WTC11 (cell line): ENCODE data around the gene MACC1. TPM values are rescaled to one million over a fixed set of nuclear protein-coding genes. Genes with fewer than 3 reads are reported as not detected.

Experiments used
- ATAC-seq: fragments of 200-7000 bp; cut with Tn5 transposase; 2 replicates; pipeline ENCODE4 v1.10.0; 2021; ENCODE audit warnings: mild to moderate bottlenecking, moderate library complexity
- CTCF ChIA-PET: fragments of 300-600 bp; sonication (Branson Sonifier 250); formaldehyde crosslinking; loops from one replicate; lab custom pipeline; 2021; ENCODE audit warnings: antibody characterized with exemption; lab: Charles Lee
- POLR2A ChIA-PET: fragments of 350-600 bp; sonication (Branson Sonifier 250); formaldehyde crosslinking; loops from one replicate; lab custom pipeline; 2021; ENCODE audit warnings: antibody characterized with exemption; lab: Charles Lee
- DNase-seq: peaks from one replicate; pipeline ENCODE4 v3.0.0; 2021; ENCODE audit warnings: low spot score
- H3K27ac Mint-ChIP-seq: 2 replicates; pipeline ENCODE4 v1.8.0; 2021; ENCODE audit warnings: mixed read lengths
- H3K27me3 Mint-ChIP-seq: 2 replicates; pipeline ENCODE4 v1.8.0; 2021; ENCODE audit warnings: low read depth, mild to moderate bottlenecking, moderate library complexity, mixed read lengths
- H3K36me3 Mint-ChIP-seq: 2 replicates; pipeline ENCODE4 v1.8.0; 2021; ENCODE audit warnings: mixed read lengths
- H3K4me1 Mint-ChIP-seq: 2 replicates; pipeline ENCODE4 v1.8.0; 2022; ENCODE audit warnings: mixed read lengths
- H3K4me3 Mint-ChIP-seq: 2 replicates; pipeline ENCODE4 v1.8.0; 2021; ENCODE audit warnings: mild to moderate bottlenecking, moderate library complexity, mixed read lengths
- H3K9me3 Mint-ChIP-seq: 2 replicates; pipeline ENCODE4 v1.8.0; 2021; ENCODE audit warnings: mixed read lengths
- FOXK1 ChIP-seq: sonication (generic); formaldehyde crosslinking; IDR thresholded peaks from 2 replicates; pipeline ENCODE4 v1.8.0; 2022; ENCODE audit warnings: mild to moderate bottlenecking, moderate library complexity, missing genetic modification reagents
- GRHL2 ChIP-seq: fragments of 250-450 bp; sonication (Bioruptor Pico); IDR thresholded peaks from 2 replicates; pipeline ENCODE4 v1.8.0; 2022; ENCODE audit warnings: mild to moderate bottlenecking, moderate library complexity; ENCODE audit not compliant: insufficient replicate concordance, severe bottlenecking
- HMGA2 ChIP-seq: fragments of 250-450 bp; sonication (Bioruptor Pico); IDR thresholded peaks from 2 replicates; pipeline ENCODE4 v1.4.0; 2021; ENCODE audit warnings: mild to moderate bottlenecking, moderate library complexity
- MYBL2 ChIP-seq: sonication (generic); formaldehyde crosslinking; IDR thresholded peaks from 2 replicates; pipeline ENCODE4 v1.8.1; 2023; ENCODE audit warnings: mild to moderate bottlenecking, moderate library complexity, missing genetic modification reagents
- NFYB ChIP-seq: sonication (generic); formaldehyde crosslinking; conservative IDR thresholded peaks from 2 replicates; pipeline ENCODE4 v1.8.0; 2022; ENCODE audit warnings: low read depth, missing genetic modification reagents
- OVOL2 ChIP-seq: fragments of 250-450 bp; sonication (Bioruptor Pico); IDR thresholded peaks from 2 replicates; pipeline ENCODE4 v1.9.0; 2021; ENCODE audit warnings: mild to moderate bottlenecking, borderline replicate concordance
- SP1 ChIP-seq: sonication (generic); formaldehyde crosslinking; conservative IDR thresholded peaks from 2 replicates; pipeline ENCODE4 v1.8.1; 2022; ENCODE audit warnings: missing genetic modification reagents
- ZNF138 ChIP-seq: sonication (generic); formaldehyde crosslinking; conservative IDR thresholded peaks from 2 replicates; pipeline ENCODE4 v1.8.1; 2022; ENCODE audit warnings: mild to moderate bottlenecking, moderate library complexity, missing genetic modification reagents
- ZNF263 ChIP-seq: sonication (generic); formaldehyde crosslinking; IDR thresholded peaks from 2 replicates; pipeline ENCODE4 v1.8.1; 2022; ENCODE audit warnings: low read depth, mild to moderate bottlenecking, moderate library complexity, missing genetic modification reagents
- ZNF317 ChIP-seq: sonication (generic); formaldehyde crosslinking; IDR thresholded peaks from 2 replicates; pipeline ENCODE4 v1.8.1; 2023; ENCODE audit warnings: low read depth, mild to moderate bottlenecking, moderate library complexity, missing genetic modification reagents, borderline replicate concordance
- ZNF396 ChIP-seq: fragments of 250-450 bp; sonication (Bioruptor Pico); IDR thresholded peaks from 2 replicates; pipeline ENCODE4 v1.8.0; 2021; ENCODE audit warnings: mild to moderate bottlenecking, moderate library complexity, borderline replicate concordance
- total RNA-seq: library from RNA; stranded (reverse); gene quantifications from 3 replicates; pipeline ENCODE4 v1.2.3, GENCODE V29; 2021
- TF ChIP-seq, protein P1 (sequence below): sonication (generic); formaldehyde crosslinking; conservative IDR thresholded peaks from 2 replicates; pipeline ENCODE4 v1.8.1; 2022; ENCODE audit warnings: mild to moderate bottlenecking, missing genetic modification reagents
- TF ChIP-seq, protein P2 (sequence below): sonication (generic); formaldehyde crosslinking; IDR thresholded peaks from 2 replicates; pipeline ENCODE4 v1.8.1; 2022; ENCODE audit warnings: missing genetic modification reagents, borderline replicate concordance
- TF ChIP-seq, protein P3 (sequence below): sonication (generic); formaldehyde crosslinking; IDR thresholded peaks from 2 replicates; pipeline ENCODE4 v1.8.0; 2022; ENCODE audit warnings: mild to moderate bottlenecking, missing genetic modification reagents
- TF ChIP-seq, protein P4 (sequence below): fragments of 250-450 bp; sonication (Bioruptor Pico); IDR thresholded peaks from 2 replicates; pipeline ENCODE4 v2.1.2; 2022; ENCODE audit warnings: mild to moderate bottlenecking, moderate library complexity
- TF ChIP-seq, protein P5 (sequence below): sonication (generic); formaldehyde crosslinking; IDR thresholded peaks from 2 replicates; pipeline ENCODE4 v1.8.0; 2022; ENCODE audit warnings: mild to moderate bottlenecking, missing genetic modification reagents
- TF ChIP-seq, protein P6 (sequence below): sonication (generic); formaldehyde crosslinking; IDR thresholded peaks from 2 replicates; pipeline ENCODE4 v1.8.1; 2022; ENCODE audit warnings: mild to moderate bottlenecking, moderate library complexity, missing genetic modification reagents

Gene MACC1
- total RNA-seq, 1 experiment from 2014 or later = 14.6 TPM

DNA sequence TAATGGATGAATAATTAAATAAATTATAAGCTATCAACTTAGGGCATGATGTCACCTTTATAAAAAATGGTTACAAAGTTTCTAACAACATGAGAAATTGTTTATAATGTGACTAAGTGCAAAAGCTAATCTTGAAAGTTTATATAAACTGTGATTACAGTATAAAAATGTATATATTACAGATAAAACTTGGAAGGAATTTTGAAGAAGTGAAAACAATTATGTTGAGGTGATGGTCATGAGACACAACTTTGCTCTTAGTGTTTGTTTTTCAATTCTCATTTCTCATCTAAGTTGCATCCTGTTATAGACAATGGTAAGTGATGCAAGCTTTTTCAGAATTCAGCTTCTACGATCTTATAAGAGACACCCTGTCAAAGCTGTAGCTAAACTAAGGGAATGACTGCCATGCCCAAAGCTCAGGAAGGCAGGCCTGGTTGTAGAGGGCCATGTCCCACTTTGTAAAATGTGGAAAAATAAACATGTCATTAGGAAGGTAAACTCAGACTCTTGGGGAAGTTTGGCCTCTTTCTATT, 23.9 kb downstream of the MACC1 start:
- DNase-seq (no peak), ATAC-seq (no peak)
- POLR2A ChIA-PET = interaction anchor here (0.6 kb wide), 1 partner anchor 19 kb away, joined by 3 read pairs; no protein-coding TSS in a partner anchor
- Mint-ChIP-seq H3K9me3 (peaks cover 11% of the 10 kb centered on the region), H3K27ac (no peak overlapping the region), H3K36me3 (peaks cover 10% of the 10 kb centered on the region), H3K4me3 (no peak overlapping the region), H3K27me3 (no peaks in the 10 kb centered on the region), H3K4me1 (peaks cover 28% of the 10 kb centered on the region)
- CTCF ChIA-PET = interaction anchor here (0.7 to 1.3 kb wide), 4 partner anchors 24 to 484 kb away, joined by 3 to 5 read pairs (median 4); no protein-coding TSS in a partner anchor
- TF ChIP-seq, protein P1, sequence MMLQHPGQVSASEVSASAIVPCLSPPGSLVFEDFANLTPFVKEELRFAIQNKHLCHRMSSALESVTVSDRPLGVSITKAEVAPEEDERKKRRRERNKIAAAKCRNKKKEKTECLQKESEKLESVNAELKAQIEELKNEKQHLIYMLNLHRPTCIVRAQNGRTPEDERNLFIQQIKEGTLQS (CRISPR knock-in tag) = no peak
- TF ChIP-seq, protein P2, sequence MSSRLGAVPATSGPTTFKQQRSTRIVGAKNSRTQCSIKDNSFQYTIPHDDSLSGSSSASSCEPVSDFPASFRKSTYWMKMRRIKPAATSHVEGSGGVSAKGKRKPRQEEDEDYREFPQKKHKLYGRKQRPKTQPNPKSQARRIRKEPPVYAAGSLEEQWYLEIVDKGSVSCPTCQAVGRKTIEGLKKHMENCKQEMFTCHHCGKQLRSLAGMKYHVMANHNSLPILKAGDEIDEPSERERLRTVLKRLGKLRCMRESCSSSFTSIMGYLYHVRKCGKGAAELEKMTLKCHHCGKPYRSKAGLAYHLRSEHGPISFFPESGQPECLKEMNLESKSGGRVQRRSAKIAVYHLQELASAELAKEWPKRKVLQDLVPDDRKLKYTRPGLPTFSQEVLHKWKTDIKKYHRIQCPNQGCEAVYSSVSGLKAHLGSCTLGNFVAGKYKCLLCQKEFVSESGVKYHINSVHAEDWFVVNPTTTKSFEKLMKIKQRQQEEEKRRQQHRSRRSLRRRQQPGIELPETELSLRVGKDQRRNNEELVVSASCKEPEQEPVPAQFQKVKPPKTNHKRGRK (CRISPR knock-in tag) = no peak
- no peak for TF ChIP-seq HMGA2 (CRISPR knock-in tag)
- no peak for TF ChIP-seq NFYB (CRISPR knock-in tag)
- TF ChIP-seq MYBL2 (CRISPR knock-in tag) = no peak
- no peak for TF ChIP-seq ZNF138 (CRISPR knock-in tag)

DNA sequence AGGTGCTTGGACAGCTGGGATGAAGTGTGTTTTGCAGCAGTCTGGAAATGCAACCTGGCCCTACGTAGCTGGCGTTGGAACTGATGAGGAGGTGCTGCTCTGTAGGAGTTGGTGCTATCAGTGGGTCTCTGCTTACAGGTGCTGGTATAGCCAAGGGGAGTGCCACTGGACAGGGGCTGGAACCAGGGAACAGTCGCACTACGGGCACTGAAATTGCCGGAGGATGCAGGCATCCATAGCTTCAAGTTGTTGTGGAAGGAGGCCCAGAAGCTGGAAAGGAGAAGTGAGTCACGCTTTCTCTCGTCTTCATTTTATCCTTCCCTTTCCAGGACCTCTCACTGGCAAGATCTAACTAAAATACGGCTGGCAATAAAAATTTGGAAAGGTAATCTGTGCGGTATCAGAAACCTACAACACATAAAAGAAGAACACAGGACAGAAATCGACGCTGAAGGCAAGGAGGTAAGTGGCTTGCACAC, 25.8 kb downstream of the MACC1 start:
- CTCF ChIA-PET = interaction anchor here (2.0 kb wide), 1 partner anchor 18 kb away, joined by 5 read pairs; no protein-coding TSS in a partner anchor
- no peak overlapping the region for H3K4me3 Mint-ChIP-seq
- H3K27me3 Mint-ChIP-seq = no peaks in the 10 kb centered on the region
- H3K9me3 Mint-ChIP-seq = peaks cover 11% of the 10 kb centered on the region
- no peak for DNase-seq
- peaks cover 13% of the 10 kb centered on the region for H3K36me3 Mint-ChIP-seq
- H3K27ac Mint-ChIP-seq = no peak overlapping the region
- peak; percentile 30 for ATAC-seq
- POLR2A ChIA-PET = no interaction called here
- TF ChIP-seq, protein P3, sequence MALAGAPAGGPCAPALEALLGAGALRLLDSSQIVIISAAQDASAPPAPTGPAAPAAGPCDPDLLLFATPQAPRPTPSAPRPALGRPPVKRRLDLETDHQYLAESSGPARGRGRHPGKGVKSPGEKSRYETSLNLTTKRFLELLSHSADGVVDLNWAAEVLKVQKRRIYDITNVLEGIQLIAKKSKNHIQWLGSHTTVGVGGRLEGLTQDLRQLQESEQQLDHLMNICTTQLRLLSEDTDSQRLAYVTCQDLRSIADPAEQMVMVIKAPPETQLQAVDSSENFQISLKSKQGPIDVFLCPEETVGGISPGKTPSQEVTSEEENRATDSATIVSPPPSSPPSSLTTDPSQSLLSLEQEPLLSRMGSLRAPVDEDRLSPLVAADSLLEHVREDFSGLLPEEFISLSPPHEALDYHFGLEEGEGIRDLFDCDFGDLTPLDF (CRISPR knock-in tag) = no peak
- TF ChIP-seq GRHL2 (CRISPR knock-in tag) (no peak), SP1 (no peak), ZNF396 (CRISPR knock-in tag) (no peak), FOXK1 (CRISPR knock-in tag) (no peak), ZNF263 (CRISPR knock-in tag) (no peak), ZNF317 (no peak), OVOL2 (CRISPR knock-in tag) (no peak)
- TF ChIP-seq, protein P4, sequence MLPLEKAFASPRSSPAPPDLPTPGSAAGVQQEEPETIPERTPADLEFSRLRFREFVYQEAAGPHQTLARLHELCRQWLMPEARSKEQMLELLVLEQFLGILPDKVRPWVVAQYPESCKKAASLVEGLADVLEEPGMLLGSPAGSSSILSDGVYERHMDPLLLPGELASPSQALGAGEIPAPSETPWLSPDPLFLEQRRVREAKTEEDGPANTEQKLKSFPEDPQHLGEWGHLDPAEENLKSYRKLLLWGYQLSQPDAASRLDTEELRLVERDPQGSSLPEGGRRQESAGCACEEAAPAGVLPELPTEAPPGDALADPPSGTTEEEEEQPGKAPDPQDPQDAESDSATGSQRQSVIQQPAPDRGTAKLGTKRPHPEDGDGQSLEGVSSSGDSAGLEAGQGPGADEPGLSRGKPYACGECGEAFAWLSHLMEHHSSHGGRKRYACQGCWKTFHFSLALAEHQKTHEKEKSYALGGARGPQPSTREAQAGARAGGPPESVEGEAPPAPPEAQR (CRISPR knock-in tag) = no peak
- TF ChIP-seq, protein P5, sequence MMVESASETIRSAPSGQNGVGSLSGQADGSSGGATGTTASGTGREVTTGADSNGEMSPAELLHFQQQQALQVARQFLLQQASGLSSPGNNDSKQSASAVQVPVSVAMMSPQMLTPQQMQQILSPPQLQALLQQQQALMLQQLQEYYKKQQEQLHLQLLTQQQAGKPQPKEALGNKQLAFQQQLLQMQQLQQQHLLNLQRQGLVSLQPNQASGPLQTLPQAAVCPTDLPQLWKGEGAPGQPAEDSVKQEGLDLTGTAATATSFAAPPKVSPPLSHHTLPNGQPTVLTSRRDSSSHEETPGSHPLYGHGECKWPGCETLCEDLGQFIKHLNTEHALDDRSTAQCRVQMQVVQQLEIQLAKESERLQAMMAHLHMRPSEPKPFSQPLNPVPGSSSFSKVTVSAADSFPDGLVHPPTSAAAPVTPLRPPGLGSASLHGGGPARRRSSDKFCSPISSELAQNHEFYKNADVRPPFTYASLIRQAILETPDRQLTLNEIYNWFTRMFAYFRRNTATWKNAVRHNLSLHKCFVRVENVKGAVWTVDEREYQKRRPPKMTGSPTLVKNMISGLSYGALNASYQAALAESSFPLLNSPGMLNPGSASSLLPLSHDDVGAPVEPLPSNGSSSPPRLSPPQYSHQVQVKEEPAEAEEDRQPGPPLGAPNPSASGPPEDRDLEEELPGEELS = no peak
- TF ChIP-seq, protein P6, sequence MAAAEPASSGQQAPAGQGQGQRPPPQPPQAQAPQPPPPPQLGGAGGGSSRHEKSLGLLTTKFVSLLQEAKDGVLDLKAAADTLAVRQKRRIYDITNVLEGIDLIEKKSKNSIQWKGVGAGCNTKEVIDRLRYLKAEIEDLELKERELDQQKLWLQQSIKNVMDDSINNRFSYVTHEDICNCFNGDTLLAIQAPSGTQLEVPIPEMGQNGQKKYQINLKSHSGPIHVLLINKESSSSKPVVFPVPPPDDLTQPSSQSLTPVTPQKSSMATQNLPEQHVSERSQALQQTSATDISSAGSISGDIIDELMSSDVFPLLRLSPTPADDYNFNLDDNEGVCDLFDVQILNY = no peak
- H3K4me1 Mint-ChIP-seq = peaks cover 20% of the 10 kb centered on the region
